ENCODE results near the gene ASB3. TPM values are rescaled to one million over a fixed set of nuclear protein-coding genes. Genes with fewer than 3 reads are reported as not detected.

The ASB3 gene
- total and polyA plus RNA-seq, 4 donors = 2.7 to 13.6 (median 8.7) TPM

DNA sequence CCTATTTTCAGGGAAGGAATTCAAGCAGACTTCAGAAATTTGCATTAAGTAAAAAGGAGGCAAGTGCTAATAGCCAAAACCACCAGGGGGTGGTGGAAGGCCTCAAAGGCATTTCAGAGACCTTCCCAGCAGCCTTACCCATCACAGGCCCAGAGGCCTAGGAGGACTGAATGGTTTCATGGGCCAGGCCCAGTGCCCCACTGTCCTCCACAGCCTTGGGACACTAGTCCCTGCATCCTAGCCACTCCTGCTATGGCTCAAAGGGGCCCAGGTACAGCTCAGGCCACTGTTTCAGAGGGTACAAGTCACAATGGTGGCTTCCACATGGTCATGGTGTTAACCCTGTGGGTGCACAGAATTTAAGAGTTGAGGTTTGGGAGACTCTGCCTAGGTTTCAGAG lies 77.8 kb downstream of the ASB3 start:
- no peak for DNase-seq (ENCODE audit: low spot score)
- H3K36me3 ChIP-seq (ENCODE audit: control insufficient read depth in 4 of 4, insufficient read depth in 3 of 4, low read depth in 1 of 4, low read length in 3 of 4) = peaks cover 1 to 23% (median 18%) of the 10 kb centered on the region in 4 donors
- TF ChIP-seq FOXA1 (IDR thresholded peaks at IDR 0.05) = no peak
- TF ChIP-seq, protein P1, sequence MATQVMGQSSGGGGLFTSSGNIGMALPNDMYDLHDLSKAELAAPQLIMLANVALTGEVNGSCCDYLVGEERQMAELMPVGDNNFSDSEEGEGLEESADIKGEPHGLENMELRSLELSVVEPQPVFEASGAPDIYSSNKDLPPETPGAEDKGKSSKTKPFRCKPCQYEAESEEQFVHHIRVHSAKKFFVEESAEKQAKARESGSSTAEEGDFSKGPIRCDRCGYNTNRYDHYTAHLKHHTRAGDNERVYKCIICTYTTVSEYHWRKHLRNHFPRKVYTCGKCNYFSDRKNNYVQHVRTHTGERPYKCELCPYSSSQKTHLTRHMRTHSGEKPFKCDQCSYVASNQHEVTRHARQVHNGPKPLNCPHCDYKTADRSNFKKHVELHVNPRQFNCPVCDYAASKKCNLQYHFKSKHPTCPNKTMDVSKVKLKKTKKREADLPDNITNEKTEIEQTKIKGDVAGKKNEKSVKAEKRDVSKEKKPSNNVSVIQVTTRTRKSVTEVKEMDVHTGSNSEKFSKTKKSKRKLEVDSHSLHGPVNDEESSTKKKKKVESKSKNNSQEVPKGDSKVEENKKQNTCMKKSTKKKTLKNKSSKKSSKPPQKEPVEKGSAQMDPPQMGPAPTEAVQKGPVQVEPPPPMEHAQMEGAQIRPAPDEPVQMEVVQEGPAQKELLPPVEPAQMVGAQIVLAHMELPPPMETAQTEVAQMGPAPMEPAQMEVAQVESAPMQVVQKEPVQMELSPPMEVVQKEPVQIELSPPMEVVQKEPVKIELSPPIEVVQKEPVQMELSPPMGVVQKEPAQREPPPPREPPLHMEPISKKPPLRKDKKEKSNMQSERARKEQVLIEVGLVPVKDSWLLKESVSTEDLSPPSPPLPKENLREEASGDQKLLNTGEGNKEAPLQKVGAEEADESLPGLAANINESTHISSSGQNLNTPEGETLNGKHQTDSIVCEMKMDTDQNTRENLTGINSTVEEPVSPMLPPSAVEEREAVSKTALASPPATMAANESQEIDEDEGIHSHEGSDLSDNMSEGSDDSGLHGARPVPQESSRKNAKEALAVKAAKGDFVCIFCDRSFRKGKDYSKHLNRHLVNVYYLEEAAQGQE (IDR thresholded peaks at IDR 0.05) = no peak
- no peak for TF ChIP-seq TAF1 (conservative IDR thresholded peaks at IDR 0.05)
- TF ChIP-seq, protein P2, sequence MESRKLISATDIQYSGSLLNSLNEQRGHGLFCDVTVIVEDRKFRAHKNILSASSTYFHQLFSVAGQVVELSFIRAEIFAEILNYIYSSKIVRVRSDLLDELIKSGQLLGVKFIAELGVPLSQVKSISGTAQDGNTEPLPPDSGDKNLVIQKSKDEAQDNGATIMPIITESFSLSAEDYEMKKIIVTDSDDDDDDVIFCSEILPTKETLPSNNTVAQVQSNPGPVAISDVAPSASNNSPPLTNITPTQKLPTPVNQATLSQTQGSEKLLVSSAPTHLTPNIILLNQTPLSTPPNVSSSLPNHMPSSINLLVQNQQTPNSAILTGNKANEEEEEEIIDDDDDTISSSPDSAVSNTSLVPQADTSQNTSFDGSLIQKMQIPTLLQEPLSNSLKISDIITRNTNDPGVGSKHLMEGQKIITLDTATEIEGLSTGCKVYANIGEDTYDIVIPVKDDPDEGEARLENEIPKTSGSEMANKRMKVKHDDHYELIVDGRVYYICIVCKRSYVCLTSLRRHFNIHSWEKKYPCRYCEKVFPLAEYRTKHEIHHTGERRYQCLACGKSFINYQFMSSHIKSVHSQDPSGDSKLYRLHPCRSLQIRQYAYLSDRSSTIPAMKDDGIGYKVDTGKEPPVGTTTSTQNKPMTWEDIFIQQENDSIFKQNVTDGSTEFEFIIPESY (IDR thresholded peaks at IDR 0.05) = no peak
- TF ChIP-seq, protein P3, sequence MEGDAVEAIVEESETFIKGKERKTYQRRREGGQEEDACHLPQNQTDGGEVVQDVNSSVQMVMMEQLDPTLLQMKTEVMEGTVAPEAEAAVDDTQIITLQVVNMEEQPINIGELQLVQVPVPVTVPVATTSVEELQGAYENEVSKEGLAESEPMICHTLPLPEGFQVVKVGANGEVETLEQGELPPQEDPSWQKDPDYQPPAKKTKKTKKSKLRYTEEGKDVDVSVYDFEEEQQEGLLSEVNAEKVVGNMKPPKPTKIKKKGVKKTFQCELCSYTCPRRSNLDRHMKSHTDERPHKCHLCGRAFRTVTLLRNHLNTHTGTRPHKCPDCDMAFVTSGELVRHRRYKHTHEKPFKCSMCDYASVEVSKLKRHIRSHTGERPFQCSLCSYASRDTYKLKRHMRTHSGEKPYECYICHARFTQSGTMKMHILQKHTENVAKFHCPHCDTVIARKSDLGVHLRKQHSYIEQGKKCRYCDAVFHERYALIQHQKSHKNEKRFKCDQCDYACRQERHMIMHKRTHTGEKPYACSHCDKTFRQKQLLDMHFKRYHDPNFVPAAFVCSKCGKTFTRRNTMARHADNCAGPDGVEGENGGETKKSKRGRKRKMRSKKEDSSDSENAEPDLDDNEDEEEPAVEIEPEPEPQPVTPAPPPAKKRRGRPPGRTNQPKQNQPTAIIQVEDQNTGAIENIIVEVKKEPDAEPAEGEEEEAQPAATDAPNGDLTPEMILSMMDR (IDR thresholded peaks at IDR 0.05; ENCODE audit: low read depth, low read length, missing input control) = no peak
- TF ChIP-seq SP1 (IDR thresholded peaks at IDR 0.05) = no peak
- TF ChIP-seq, protein P4, sequence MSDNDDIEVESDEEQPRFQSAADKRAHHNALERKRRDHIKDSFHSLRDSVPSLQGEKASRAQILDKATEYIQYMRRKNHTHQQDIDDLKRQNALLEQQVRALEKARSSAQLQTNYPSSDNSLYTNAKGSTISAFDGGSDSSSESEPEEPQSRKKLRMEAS (IDR thresholded peaks at IDR 0.05) = no peak
- no peak for TF ChIP-seq RAD21 (IDR thresholded peaks at IDR 0.05)
- no peak for TF ChIP-seq YY1 (IDR thresholded peaks at IDR 0.05)
- TF ChIP-seq, protein P5, sequence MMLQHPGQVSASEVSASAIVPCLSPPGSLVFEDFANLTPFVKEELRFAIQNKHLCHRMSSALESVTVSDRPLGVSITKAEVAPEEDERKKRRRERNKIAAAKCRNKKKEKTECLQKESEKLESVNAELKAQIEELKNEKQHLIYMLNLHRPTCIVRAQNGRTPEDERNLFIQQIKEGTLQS (IDR thresholded peaks at IDR 0.05) = no peak
- TF ChIP-seq GABPA (IDR thresholded peaks at IDR 0.05 in 1 of 2, conservative IDR thresholded peaks at IDR 0.05 in 1 of 2) = no peak
- no peak for TF ChIP-seq FOXA2 (IDR thresholded peaks at IDR 0.05)
- no peak for TF ChIP-seq EGR1 (IDR thresholded peaks at IDR 0.05; ENCODE audit: low read depth in 2 of 2)

DNA sequence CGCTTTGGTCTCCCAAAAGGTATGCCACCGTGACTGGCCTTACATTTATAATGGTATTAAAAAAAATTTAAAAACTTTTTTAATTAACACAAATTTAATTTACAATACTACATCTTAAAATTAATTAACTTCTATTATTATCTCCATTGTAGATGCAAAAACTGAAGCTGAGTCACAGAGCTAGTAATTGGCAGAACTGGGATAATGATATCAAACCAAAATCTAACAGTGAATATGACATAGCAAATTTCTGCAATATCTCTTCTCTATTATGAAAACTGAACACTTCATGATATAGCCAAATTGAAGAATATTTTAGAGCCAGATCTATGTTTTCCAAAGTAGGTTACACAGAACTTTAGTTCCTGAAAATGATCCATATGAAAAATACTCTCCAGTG lies 85.5 kb downstream of the ASB3 start:
- Histone ChIP-seq H3K27ac (ENCODE audit: low read depth in 1 of 2, low read length in 2 of 2) (no peak overlapping the region), H3K4me3 (ENCODE audit: low read depth in 1 of 3, low read length in 3 of 3) (no peak overlapping the region), H3K9ac (ENCODE audit: low read depth in 1 of 2, low read length in 2 of 2) (no peak overlapping the region), H3K9me3 (ENCODE audit: control insufficient read depth in 4 of 4, low read length in 3 of 4) (no peaks in the 10 kb centered on the region), H3K27me3 (ENCODE audit: control insufficient read depth in 4 of 4, insufficient read depth in 4 of 4, low read length in 3 of 4) (no peaks in the 10 kb centered on the region), H3K4me1 (ENCODE audit: control insufficient read depth in 4 of 4, insufficient read depth in 4 of 4, low read length in 3 of 4) (no peaks in the 10 kb centered on the region), H3K36me3 (ENCODE audit: control insufficient read depth in 4 of 4, insufficient read depth in 3 of 4, low read depth in 1 of 4, low read length in 3 of 4) (peaks cover 0 to 13% (median 4%) of the 10 kb centered on the region in 4 donors)
- WGBS = 96% methylated on average over 2 of the region's 2 CpGs
- DNase-seq (ENCODE audit: low spot score) = no peak
- TF ChIP-seq SP1 (IDR thresholded peaks at IDR 0.05) (no peak), YY1 (IDR thresholded peaks at IDR 0.05) (no peak), FOXA2 (IDR thresholded peaks at IDR 0.05) (no peak), JUND (IDR thresholded peaks at IDR 0.05) (no peak), NR2F2 (IDR thresholded peaks at IDR 0.05) (no peak), FOXA1 (IDR thresholded peaks at IDR 0.05) (no peak)
- TF ChIP-seq, protein P1 (IDR thresholded peaks at IDR 0.05) = no peak
- TF ChIP-seq, protein P3 (IDR thresholded peaks at IDR 0.05; ENCODE audit: low read depth, low read length, missing input control) = no peak
- TF ChIP-seq, protein P2 (IDR thresholded peaks at IDR 0.05) = no peak

More for the DNA sequence above, 77.8 kb downstream of the ASB3 start:
- Histone ChIP-seq H3K9ac (ENCODE audit: low read depth in 1 of 2, low read length in 2 of 2) (no peak overlapping the region), H3K27ac (ENCODE audit: low read depth in 1 of 2, low read length in 2 of 2) (no peak overlapping the region), H3K4me1 (ENCODE audit: control insufficient read depth in 4 of 4, insufficient read depth in 4 of 4, low read length in 3 of 4) (no peaks in the 10 kb centered on the region), H3K27me3 (ENCODE audit: control insufficient read depth in 4 of 4, insufficient read depth in 4 of 4, low read length in 3 of 4) (no peaks in the 10 kb centered on the region), H3K9me3 (ENCODE audit: control insufficient read depth in 4 of 4, low read length in 3 of 4) (peaks cover 0 to 6% (median 3%) of the 10 kb centered on the region in 4 donors), H3K4me3 (ENCODE audit: low read depth in 1 of 3, low read length in 3 of 3) (no peak overlapping the region)
